ENCODE results near the gene MYBPH. TPM values are rescaled to one million over a fixed set of nuclear protein-coding genes. Genes with fewer than 3 reads are reported as not detected.
A peak's percentile ranks its signal among the peaks of the same experiment; 100 is the strongest.

The MYBPH gene
- polyA plus RNA-seq (ENCODE audit: insufficient read length), result 534 TPM

GRCh38 chr1:203175237-203175826 is at the start of gene MYBPH:
TSS of gene MYBPH (minus strand) at chr1:203175826. CDS start at chr1:203175755, 71 bp downstream.
- DNase-seq, result no peak

GRCh38 chr1:203225071-203225470 is 49.4 kb upstream of the MYBPH start:
- DNase-seq, result no peak

GRCh38 chr1:203223012-203223775 is 47.6 kb upstream of the MYBPH start:
- DNase-seq, result no peak

GRCh38 chr1:203219934-203220333 is 44.3 kb upstream of the MYBPH start:
- DNase-seq, result no peak

GRCh38 chr1:203219171-203219570 is 43.5 kb upstream of the MYBPH start:
- no peak for DNase-seq

GRCh38 chr1:203217668-203218067 is 42.0 kb upstream of the MYBPH start:
- no peak for DNase-seq

- no peak for DNase-seq
Observed at GRCh38 chr1:203217139-203217655, 41.6 kb upstream of the MYBPH start.

- DNase-seq, result peak; percentile 77
Observed at GRCh38 chr1:203216274-203217138, 40.9 kb upstream of the MYBPH start.

- no peak for DNase-seq
Observed at GRCh38 chr1:203215573-203215972, 39.9 kb upstream of the MYBPH start.

- no peak for DNase-seq
Observed at GRCh38 chr1:203214871-203215270, 39.2 kb upstream of the MYBPH start.

- DNase-seq, result no peak
Observed at GRCh38 chr1:203213126-203213525, 37.5 kb upstream of the MYBPH start.

GRCh38 chr1:203211812-203212211 is 36.2 kb upstream of the MYBPH start:
- DNase-seq, result no peak

- DNase-seq, result no peak
Observed at GRCh38 chr1:203210988-203211387, 35.4 kb upstream of the MYBPH start.

- no peak for DNase-seq
Observed at GRCh38 chr1:203210350-203210749, 34.7 kb upstream of the MYBPH start.

- no peak for DNase-seq
Observed at GRCh38 chr1:203208181-203208580, 32.6 kb upstream of the MYBPH start.

- DNase-seq, result no peak
Observed at GRCh38 chr1:203207751-203208150, 32.1 kb upstream of the MYBPH start.

GRCh38 chr1:203206129-203206687 is 30.6 kb upstream of the MYBPH start:
- no peak for DNase-seq

- no peak for DNase-seq
Observed at GRCh38 chr1:203204756-203205155, 29.1 kb upstream of the MYBPH start.

GRCh38 chr1:203202431-203203245 is 27.0 kb upstream of the MYBPH start:
- no peak for DNase-seq

GRCh38 chr1:203201516-203202205 is 26.0 kb upstream of the MYBPH start:
- DNase-seq, result no peak

- no peak for DNase-seq
Observed at GRCh38 chr1:203200916-203201315, 25.3 kb upstream of the MYBPH start.

Measured in hindlimb muscle (tissue), 1 donor.